ENCODE measurements around the gene CSTF1.
"Not testable (repeated sequence)": the region's sequence is repeated elsewhere in the genome, so short reads cannot be mapped to it uniquely, and the experiment has no call there.

The CSTF1 gene

DNA sequence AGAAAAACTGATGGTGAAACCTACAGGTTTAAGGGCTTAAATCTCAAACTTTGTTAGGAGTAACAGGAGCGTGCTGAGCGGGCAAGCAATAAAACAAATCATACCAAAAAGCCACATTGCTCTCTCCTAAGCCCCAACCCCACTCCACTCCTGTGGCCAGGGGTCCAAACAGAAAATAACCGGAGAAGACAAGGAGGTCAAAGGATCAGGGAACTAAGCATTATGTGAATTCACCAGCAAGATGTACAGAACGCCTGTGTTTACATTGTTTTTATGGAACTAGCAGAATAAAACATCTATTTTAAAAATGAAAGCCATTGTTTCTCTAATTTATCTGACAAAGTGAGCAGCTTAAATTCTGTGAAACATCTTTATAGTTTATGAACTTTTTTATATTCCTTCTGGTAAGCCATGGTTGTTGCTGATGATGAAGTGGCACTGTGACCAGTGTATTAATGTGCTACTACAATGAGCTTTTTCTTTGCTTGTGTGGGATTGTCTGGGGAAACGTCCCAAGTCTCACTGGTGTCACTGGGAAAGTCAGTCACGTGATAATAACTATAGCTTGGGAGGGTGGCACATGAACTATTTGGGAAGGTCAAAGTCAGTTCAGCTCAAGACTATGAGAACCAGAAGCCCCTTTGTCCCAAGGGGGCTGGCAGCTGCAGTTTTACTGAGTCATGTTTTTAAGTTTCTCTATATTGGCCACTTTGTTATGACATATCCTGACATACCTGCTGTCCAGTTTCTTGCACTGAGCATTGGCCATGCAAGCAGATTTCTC is 23.9 kb upstream of the CSTF1 start:
- in situ Hi-C loops (cut with HindIII; ENCODE audit: low sequenced_read_pairs), result no loop called here

DNA sequence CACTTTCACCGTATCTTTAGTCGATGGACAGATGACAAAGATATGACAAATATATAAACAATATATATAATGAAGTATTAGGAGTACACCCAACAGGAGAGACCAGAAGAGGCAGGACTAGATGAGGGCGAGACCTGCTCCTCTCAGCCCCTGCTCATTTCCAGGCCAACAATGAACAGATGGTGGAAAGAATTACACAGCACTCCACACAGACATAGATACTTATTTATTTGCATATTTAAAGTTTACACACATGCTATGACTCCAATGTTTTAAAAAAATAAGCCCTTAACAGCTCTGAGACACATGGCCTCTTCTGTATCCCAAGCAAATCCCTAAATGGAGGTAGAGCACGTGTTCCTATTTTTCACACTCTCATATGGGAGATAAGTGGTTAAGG is 23.3 kb upstream of the CSTF1 start:
- in situ Hi-C loops (cut with HindIII; ENCODE audit: low sequenced_read_pairs), result no loop called here

DNA sequence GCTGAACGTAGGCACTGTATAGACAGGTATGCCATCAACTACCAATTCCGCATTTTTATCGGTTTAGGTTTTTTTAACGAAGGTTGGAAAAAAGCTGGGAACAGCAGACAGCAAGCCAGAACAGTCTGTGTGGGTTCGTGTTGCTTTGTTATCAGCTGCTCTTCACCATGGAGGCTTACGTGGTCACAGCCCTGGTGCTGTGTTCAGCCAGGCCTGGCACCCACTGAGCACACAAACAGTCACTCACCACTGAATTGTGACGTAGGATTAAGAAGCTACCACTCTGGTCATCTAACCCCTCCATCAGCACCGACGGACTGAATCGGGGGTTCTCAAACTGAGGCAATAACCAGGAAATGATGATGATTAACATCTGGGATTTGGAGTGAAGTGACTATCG is 20.5 kb upstream of the CSTF1 start:
- in situ Hi-C loops (cut with HindIII; ENCODE audit: low sequenced_read_pairs), result no loop called here

DNA sequence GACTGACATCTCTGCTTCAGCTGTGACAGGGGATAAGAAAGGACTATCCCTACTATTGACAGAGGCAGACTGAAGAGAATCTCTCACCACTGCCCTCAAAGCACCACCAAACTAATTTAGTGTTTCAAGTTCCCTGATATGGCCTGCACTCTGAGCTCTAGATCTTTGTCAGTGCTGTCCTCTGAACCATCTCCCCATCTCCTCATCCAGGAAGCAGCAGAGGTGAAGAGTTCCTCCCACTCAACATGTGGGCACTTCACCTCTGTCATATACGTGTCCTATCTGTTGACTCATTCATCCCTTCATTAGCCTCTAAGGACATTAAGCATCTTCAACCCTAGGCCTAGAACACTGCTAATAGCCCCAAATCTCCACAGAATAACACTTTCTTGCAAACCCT is 19.6 kb upstream of the CSTF1 start:
- in situ Hi-C loops (cut with HindIII; ENCODE audit: low sequenced_read_pairs), result no loop called here

DNA sequence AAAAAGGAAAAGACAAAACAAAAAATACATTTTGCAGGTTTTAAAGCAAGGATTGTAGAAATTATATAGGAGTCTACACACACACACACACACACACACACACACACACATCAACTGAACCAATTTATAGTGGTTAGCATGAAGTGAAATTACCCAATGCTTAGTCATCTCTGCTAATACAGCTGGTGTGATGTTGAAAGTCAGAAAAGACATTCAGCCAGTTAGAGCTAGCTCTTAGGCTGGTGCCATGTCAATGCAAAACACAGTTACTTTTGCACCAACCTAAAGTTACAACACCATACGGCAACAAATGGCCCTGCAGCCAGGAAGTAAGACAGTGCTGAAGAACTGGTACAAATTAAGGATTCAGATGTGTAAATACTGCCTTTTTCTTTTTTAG is 18.5 kb upstream of the CSTF1 start:
- in situ Hi-C loops (cut with HindIII; ENCODE audit: low sequenced_read_pairs), result no loop called here

DNA sequence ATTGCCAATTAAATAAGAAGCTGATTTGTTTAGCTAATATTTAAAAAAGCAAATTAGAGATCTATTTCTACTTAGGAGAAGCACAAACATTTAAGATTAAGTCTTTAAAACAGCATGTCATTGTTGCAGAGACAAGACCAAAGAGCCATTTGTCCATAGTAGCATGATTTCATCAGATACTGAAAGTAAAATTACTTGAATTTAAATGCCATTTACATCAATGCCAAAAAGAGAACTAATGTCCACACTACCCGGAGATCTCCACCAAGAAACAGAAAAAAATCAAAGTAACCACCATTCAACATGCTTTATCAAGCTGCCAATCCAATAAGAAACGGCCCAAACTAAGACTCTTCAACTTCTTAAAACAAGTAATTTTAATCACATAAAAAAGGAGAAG is 16.1 kb upstream of the CSTF1 start:
- in situ Hi-C loops (cut with HindIII; ENCODE audit: low sequenced_read_pairs), result no loop called here

DNA sequence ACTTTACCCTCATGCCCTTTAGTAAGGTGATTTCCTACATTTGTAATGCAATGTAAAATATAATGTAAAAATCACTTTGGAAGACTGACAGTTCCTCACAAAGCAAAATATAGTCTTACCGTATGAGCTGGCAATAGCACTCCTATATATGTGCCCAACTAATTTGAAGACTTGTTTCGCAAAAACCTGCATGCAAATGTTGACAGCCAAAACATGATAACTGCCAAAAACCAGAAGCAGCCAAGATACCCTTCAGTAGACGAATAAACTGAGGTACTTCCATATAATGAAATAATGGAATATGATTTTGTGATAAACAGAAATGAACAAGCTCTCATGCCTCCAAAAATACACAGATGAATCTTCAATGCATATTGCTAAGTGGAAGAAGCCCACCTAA is 14.1 kb upstream of the CSTF1 start:
- in situ Hi-C loops (cut with HindIII; ENCODE audit: low sequenced_read_pairs), result no loop called here

DNA sequence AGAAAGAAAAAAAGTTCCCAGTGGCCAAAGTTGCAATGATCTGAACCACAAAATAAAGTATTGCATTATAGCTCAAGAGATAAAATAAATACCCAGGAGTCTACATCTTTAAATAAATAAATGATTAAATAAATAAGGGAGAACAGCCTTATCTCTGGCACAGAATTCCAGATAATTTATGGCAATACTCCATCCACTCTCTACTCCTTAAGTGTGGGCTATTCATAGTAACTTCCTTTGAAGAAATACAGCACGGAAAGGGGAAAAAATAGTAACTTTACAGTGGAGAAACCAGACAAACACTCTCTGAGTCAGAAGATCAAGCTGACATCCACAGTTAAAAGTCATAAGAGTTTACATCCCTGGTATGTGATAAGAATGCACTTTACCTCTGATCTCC is 12.1 kb upstream of the CSTF1 start:
- in situ Hi-C loops (cut with HindIII; ENCODE audit: low sequenced_read_pairs), result no loop called here

DNA sequence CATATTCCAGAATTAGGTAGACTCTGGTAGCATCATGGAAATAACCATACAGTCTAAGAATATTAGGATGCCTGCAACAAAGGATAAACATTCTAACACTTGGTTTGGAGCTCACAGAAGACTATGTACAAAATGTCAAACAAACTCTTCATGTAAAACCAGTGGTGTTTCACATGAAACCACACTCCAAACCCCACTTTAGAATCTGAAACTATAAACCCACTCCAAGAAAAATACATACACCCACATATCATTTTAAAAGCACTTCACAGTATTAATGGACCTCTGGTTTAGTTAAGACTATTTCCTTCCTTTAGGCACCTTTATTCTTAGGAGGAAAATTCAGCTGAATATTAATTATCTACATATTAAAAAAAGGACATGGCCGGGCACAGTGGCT is 10.9 kb upstream of the CSTF1 start:
- in situ Hi-C loops (cut with HindIII; ENCODE audit: low sequenced_read_pairs), result no loop called here

DNA sequence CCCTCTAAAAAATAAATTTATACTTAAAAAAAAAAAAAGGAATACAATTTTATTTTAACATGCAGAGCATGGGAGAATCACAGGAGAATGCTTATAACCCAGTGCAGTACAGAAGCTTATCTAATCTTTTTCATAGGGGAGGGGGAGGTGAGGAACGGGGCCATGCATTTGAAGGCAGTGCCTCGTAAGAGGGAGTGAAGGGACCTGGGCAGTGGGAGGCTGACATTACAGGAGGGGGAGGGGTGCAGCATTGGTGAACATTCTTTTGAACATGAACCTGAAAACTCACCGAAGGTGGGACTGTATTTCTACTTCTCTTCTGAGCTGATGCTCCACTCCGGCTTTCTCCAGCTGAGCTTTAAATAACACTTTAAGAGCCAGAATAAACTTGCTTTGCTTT is 9.7 kb upstream of the CSTF1 start:
- in situ Hi-C loops (cut with HindIII; ENCODE audit: low sequenced_read_pairs), result no loop called here

DNA sequence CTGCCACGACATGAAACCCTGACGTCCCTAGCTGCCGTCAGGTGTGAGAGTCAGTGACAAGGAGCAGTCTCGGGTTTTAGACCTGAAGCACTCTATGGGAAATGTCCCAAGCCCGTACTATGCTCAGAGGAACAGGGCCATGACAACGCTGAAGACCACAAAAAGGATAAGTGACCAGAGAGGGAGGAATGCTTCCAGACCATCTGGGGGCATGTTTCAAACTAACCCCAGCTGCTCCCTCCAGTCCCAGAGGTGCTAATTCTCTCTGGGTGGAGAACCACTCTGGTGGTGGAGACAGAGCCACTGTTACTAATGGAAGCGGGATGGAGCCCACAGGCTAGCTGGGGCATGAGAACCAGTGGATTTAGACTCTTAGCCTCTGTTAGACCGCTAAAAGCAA is 9.1 kb upstream of the CSTF1 start:
- in situ Hi-C loops (cut with HindIII; ENCODE audit: low sequenced_read_pairs), result no loop called here

DNA sequence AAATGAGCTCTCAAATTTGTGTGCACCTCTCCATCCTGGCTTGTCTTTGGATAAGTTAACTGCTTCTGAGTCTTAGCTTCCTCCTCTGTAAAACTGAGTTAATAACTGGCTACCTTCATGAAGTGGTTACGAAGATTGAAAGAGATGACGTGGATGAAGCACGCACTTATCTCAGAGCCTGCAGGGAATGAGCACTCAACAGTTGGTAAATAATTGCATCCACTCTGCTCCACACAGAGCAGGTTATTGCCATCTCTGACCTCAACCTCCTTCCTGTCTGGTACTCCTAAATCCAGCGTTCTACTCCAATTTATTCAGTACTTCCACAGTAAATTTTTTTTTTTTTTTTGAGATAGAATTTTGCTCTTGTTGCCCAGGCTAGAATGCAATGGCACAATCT is 7.3 kb upstream of the CSTF1 start:
- in situ Hi-C loops (cut with HindIII; ENCODE audit: low sequenced_read_pairs), result no loop called here

DNA sequence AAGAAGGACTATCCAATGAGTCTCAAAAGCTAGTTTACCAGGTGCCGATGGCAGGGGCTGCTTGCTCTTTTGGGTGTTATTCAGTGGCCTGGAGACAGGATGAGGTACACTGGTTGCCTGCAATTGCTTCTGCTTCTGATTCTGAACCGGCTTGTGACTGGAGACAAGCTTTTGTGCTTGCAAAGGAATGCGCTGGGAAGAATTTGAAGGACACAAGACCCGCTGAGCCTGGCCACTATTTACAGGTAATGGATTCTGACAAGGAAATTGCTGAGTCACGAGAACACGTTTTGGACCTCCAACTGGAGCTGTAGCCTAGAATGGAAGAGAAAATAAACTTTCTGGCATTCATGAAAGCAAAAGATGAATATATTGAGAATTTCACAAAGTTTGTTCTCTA is 6.2 kb upstream of the CSTF1 start:
- in situ Hi-C loops (cut with HindIII; ENCODE audit: low sequenced_read_pairs), result no loop called here

DNA sequence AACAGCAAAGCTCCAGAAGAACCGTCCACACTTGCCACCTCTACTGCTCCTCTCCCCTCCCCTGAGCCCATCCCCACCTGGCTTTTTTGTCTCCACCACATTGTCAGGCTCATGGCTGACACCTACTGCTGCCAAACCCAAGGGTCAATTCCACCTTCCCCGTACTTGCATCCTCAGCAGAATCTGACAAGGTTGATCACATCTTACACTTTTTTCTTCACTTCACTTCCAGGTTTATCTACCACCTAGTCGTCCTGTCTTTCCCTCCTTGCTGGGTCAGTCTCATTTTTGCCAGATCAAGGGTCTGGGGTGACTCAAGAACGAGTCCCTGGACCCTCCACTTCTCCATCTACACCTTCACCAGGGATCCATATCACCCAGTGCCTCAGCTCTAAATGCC is 3.6 kb upstream of the CSTF1 start:
- in situ Hi-C loops (cut with HindIII; ENCODE audit: low sequenced_read_pairs), result no loop called here

DNA sequence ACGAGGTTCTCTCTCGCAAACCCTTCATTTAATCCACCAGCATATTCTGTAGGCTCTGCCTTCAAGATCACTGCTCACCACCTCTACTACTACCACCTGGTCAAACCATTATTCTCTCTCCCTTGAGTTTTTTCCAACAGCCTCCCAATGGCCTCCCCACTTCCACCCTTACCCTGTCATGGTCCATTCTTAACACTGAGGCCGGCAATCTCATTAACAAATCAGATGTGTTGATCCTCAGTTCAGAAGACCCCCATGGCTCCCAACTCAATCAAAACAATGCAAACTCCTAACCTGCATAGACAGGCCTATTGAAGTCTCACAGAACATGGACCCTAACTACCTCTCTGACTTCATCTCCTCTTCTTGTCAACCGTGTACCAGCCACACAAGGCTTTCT is 2.6 kb upstream of the CSTF1 start:
- in situ Hi-C loops (cut with HindIII; ENCODE audit: low sequenced_read_pairs), result no loop called here

DNA sequence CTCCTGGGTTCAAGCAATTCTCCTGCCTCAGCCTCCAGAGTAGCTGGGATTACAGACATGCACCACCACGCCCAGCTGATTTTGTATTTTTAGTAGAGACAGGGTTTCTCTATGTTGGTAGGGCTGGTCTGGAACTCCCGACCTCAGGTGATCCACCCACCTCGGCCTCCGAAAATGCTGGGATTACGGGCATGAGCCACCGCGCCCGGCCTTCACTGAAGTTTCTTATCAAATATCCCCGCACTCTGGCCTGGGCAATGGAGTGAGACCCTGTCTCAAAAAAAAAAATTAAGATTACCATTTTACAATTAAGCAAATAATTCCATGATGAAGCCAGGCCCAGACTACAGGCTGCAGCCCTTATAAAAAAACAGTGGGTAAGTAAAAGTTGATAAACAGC is 2.0 kb upstream of the CSTF1 start:
- in situ Hi-C loops (cut with HindIII; ENCODE audit: low sequenced_read_pairs), result not testable (repeated sequence)

DNA sequence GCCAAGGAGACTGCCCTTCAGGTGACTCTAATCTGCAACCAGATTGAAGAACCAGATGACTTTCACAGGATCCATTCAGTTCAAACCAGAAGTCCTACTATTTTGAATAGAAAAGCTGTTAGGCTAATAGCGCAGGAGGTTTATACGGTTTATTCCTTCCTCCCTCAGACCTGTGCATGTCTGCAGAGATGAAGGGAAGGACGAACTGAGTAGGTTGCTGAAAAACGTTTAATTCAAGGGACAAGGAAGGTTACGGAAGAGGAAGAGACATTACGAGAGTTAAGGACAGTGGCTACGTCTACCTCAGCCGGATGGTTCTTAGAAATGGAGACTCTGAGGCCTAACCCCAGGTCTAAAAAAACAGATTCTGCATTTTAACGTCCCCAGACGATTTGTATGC is 1.4 kb upstream of the CSTF1 start:
- in situ Hi-C loops (cut with HindIII; ENCODE audit: low sequenced_read_pairs), result no loop called here

DNA sequence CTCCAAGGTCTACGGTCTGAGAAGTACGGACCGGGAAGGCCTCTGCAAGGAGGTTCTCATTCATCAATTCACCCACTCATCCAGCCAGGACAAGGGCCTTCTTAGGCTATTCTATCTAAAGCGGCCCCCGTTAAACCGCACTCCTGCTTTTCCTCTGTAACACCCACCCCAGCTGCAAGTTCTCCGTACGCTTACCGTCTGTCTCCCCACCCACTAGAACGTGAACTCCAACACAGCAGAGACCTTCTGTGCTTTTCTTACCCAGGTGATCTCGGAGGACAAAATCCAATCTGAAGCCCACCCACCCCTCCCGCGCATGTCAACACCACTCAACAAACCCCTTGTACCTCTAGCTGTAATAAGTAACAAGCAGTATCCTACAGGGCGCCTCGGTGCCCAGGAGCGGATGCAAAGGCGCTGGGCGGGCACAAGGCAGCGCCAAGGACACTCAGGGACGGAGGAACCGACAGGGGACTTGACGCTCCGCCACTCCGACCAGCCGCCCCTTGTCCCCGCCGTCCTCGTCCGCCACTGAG is 781 bp upstream of the CSTF1 start:
- in situ Hi-C loops (cut with HindIII; ENCODE audit: low sequenced_read_pairs), result no loop called here

DNA sequence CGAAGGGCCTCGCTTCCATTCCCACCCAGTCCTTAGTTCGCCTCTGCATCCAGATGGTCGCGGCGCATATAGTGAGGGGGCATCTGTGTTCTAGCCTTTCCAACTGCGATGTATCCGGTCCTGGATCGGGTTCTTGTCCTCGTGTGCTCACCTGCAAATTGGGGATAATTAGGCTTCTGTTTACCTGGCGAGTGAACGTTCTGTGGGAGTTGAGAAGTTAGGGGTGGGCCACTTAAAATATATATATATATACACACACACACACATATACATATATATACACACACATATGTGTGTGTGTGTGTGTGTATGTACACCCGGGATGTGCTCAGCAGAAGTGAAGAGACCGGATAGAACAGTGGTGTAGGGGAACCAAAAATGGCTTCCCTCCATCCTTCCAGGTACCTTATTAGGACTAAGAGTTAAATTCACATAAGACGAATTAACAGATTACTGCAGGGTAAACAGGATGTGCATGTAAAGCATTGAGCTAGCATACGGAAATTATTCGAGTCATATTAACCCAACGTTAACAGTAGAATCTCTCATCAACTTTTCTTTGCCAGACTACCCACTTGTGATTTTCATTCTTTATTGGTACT is 537 bp downstream of the CSTF1 start:
- in situ Hi-C loops (cut with HindIII; ENCODE audit: low sequenced_read_pairs), result no loop called here

DNA sequence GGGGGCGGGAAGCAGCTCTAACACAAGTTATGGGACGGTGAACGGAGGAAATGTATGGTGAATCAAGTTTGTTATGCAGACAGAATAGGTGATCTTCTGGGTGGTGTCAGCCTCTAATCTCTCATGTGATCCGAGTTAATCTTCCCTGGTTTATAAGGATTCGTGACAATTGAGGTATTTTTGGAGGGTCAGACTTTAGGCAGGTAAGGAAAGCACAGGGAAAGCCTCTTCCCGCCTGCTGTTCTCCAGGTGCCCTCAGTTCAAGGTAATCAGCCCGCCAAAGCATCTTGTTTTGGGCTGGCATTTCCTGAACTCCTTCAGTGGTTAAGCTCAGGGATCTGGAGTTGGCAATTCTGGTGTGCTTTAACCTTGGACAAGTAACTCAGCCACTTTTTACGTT is 1.2 kb downstream of the CSTF1 start:
- in situ Hi-C loops (cut with HindIII; ENCODE audit: low sequenced_read_pairs), result no loop called here

DNA sequence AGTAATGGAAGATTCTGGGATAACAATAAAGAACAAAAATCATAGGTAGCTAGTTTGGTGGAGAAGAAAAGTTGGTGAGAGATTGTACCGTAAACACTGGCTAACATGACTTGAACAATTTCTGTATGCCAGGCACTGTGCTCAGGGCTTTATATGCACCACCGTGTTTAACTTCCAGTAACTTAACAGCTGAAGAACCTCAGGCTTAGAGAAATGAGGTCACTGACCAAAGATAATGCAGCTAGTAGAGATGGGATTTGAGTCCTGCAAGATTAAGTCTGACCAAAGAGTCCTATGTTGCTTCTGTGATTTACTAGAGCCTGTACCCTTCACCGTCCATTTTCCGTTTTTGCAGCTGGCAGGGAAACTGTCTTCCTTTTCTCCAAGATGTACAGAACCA is 2.7 kb downstream of the CSTF1 start:
- in situ Hi-C loops (cut with HindIII; ENCODE audit: low sequenced_read_pairs), result no loop called here

DNA sequence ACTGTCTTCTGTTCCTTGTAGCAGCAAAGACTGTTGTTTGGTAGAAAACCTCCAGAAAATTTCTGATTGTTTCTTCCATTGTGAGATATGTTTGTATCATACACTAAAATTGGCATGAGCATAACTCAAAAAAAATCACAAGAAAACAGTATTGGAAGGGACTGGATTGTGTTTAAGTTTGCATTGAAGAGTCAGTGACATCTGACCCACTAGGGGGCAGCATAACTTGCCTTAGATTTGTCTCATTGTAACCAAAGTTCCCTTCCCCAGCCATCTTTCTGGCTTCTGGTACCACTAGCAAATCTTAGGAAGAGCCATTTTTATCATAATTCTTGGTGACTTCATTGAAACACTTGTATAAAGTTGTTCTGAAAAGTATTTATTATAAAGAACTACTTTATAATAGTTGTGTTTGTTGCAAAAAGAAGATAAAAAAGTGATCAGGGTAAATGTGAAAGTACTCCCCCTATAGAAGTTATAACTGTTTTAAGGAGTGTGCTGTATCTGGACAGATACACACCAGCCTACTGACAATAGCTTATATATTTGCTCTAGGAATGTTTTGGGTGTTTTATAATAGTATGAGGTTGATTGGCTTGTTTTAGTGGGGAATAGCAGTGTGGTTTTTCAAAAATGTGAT is 7.7 kb downstream of the CSTF1 start:
- in situ Hi-C loops (cut with HindIII; ENCODE audit: low sequenced_read_pairs), result no loop called here

All from DLD1 (cell line).